Activated CD4-positive, alpha-beta T cell treated with anti-CD3 and anti-CD28 coated beads, Interleukin-2, amount 50 U/mL, for 4 hours (primary cell): ENCODE results near the gene EVI5.
"Not testable (repeated sequence)": the region's sequence is repeated elsewhere in the genome, so short reads cannot be mapped to it uniquely, and the experiment has no call there.

Experiments
- DNase-seq, 2 experiments: peaks; one replicate each; pipeline ENCODE4 v3.0.0-alpha.2; 2020

EVI5 gene

GRCh38 chr1:92567211-92567868 is 217.6 kb downstream of the EVI5 start:
- no peak for DNase-seq

DNA sequence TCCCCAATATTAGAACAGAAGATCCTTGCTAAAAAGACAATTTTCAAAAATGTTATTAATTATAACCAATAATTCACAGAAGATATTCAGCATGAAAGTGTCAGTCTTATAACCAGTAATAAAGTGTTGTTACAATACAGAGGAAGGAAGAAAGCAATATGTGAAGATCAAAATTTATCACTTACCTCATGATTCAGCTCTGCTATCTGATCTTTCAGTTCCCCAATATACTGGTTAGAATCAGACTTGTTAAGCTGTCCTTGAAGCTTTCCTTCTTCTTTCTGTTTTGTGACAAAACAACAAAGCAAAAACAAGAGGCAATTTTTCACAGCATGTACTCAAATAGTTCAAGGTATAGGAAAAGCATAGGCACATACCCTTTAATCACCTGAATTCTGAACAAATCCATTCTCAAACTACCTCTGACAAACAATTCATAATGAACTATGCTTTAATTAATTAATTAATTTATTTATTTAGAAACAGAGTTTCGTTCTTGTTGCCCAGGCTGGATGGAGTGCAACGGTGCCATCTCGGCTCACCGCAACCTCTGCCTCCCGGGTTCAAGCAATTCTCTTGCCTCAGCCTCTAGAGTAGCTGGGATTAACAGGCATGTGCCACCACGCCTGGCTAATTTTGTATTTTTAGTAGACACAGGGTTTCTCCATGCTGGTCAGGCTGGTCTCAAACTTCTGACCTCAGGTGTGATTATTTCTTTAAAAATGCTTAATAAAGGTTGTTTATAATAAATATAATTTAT is 221.3 kb downstream of the EVI5 start:
- DNase-seq, result no peak

DNA sequence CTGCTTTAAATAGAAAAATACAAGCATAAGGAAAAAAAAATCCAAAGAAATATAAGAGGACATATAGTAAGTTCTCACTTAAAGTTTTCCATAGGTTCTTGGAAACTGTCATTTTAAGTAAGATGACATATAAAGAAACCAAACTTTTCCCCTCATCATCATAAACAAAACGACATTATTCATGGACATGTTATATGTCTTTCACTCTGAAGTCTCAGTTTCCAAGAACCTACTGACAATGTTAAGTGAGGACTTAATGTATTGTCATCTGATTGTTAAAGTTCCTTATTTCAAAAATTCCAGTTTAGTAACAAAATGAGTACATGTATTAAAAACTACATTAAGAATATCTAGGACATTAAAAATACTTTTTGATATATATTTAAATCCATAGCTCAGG is 228.6 kb downstream of the EVI5 start:
- no peak for DNase-seq

GRCh38 chr1:92554216-92554615 is 230.7 kb downstream of the EVI5 start:
- no peak for DNase-seq

DNA sequence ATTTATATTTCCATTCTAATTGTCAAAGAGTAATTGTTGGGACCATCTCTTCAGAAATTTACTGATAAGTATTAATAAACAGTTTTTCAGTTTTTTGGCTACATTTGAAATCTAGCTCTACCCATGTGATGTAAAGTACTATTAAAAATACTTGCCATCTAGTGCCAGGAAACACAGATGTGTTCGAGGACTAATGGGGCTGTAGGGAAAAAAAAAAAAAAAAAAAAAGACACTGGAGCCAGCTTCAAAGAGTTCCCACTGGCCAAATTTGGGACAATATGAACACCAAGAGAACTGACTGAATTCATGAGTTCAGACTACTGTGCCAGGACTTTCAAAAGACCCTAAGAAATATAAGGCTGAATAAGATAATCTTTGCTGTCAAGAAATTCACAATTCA is 233.0 kb downstream of the EVI5 start:
- no peak for DNase-seq

DNA sequence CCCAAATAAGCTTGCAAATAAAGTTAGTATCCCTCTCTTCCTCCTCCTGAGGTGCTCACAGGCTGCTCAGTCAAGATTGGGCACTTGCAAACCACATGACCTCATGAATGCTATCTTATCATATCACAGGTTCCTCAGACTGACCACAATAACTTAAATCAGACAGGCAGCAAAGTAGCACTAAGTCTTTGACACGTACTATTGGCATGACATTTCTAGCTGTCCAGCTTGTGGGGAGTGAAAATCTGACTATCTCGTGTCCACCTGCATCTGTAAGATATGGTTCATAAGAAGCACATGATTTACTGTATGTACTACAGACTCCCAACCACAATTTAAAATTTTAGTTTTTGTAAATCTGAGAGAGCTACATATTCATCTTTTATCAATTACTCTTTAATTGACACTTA is 240.1 kb downstream of the EVI5 start:
- DNase-seq, result no peak

DNA sequence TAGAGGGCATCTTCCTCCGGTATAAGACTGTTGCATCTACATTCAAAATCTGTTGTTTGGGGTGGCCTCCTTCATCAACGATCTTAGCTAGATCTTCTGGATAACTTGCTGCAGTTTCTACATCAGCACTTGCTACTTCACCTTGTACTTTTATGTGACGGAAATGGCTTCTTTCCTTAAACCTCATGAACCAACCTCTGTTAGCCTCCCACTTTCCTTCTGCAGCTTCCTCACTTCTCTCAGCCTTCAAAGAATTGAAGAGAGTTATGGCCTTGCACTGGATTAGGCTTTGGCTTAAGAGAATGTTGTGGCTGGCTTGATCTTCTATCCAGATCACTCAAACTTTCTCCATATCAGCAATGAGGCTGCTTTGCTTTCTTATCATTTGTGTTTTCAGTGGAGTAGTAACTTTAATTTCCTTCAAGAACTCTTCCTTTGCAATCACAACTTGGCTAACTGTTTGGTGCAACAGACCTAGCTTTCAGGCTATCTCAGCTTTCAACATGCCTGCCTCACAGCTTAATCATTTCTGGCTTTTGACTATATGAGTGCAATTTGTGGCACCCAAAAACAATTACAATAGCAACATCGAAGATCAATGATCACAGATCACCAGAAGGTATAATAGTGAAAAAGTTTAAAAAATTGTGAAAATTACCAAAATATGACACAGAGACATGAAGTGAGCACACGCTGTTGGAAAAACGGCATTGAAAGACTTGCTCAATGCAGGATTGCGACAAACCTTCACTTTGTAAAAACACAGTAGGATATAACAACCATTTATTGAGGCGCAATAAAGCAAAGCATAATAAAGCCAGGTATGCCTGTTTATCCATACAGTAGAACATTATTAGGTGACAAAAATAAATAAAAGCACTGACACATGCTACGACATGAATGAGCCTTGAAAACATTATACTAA is 241.5 kb downstream of the EVI5 start:
- no peak for DNase-seq

GRCh38 chr1:92538413-92539061 is 246.4 kb downstream of the EVI5 start:
- DNase-seq, result no peak

DNA sequence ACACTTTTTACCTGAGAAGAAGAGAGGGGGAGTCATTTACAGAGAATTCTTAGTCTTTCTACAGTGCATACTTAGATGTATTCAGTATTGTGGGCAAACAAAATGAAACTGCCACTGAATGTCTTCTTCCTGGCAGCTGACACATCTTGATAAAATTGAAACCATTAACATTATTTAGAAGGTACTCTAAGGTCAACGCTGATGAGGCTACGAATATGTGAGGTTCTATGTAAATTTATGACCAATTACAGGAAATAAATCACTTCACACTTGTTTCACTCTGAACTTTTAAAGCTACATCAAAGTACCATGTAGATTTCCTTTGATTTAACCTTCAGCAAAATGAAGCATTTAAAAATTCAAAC is 246.9 kb downstream of the EVI5 start:
- DNase-seq, result no peak

GRCh38 chr1:92536980-92537884 is 247.7 kb downstream of the EVI5 start:
- DNase-seq, result no peak

DNA sequence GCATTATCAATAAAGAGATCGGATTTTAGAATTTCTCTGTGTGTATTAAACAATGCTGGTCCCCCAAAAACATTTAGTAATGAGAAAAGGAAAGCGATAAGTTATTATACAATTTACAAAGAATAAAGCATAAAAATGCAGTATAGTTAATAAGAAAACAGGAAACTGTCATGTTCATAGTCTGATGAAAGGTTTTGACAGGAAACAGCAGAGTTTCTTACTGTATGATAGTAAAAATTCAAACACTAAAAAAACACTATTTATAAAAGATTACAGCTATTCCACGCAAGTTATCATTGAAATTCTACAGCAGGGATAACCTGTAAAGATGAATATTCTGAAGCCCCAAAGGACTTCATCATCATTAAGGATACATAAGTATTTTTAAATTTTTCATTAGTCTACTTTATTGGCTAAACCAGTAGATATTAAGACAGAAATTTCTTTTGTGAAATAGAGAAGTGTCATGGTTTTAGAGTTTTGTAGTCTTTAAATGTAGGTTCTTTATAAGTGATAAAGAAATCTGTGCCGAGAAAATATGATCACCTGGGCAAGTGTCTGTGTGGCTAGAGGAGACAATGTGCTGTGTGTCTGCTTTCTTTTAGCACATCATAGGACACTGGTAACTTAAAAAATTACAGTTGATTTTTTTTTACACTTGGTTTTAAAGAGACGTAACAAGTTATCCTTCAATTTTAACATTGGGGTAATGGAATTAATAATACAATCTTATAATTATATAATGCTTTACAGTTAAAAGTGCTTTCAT is 248.5 kb downstream of the EVI5 start:
- DNase-seq, result no peak

DNA sequence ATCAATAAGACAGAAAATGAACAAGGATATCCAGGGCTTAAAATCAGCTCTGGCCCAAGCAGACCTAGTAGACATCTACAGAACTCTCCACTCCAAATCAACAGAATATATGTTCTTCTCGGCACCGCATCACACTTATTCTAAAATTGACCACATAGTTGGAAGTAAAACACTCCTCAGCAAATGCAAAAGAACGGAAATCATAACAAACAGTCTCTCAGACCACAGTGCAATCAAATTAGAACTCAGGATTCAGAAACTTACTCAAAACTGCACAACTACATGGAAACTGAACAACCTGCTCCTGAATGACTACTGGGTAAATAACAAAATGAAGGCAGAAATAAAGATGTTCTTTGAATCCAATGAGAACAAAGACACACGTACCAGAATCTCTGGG is 252.5 kb downstream of the EVI5 start:
- not testable (repeated sequence) for DNase-seq

DNA sequence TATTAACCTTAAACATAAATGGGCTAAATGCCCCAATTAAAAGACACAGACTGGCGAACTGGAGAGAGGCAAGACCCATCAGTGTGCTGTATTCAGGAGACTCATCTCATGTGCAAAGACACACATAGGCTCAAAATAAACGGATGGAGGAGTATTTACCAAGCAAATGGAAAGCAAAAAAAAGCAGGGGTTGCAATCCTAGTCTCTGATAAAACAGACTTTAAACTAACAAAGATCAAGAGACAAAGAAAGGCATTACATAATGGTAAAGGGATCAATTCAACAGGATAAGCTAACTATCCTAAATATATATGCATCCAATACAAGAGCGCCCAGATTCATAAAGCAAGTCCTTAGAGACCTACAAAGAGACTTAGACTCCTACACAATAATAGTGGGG is 253.0 kb downstream of the EVI5 start:
- not testable (repeated sequence) for DNase-seq

DNA sequence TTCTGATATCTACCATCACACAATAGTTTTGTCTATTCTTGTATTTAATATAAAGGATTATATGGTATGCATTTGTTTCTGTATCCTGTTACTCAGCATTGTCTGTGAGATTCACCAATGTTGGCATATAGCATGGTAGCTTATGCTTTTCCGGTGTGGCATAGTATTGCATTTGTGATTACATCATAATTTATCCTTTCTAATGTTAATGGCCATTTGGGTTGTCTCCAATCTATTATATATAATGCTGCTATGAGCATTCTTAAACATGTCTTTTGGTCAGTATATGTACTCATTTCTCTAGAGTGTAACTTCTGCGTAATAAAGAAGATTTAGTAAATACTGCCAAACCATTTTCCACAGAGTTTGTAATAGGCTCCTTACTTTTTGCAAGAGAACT is 257.2 kb downstream of the EVI5 start:
- DNase-seq, result no peak

DNA sequence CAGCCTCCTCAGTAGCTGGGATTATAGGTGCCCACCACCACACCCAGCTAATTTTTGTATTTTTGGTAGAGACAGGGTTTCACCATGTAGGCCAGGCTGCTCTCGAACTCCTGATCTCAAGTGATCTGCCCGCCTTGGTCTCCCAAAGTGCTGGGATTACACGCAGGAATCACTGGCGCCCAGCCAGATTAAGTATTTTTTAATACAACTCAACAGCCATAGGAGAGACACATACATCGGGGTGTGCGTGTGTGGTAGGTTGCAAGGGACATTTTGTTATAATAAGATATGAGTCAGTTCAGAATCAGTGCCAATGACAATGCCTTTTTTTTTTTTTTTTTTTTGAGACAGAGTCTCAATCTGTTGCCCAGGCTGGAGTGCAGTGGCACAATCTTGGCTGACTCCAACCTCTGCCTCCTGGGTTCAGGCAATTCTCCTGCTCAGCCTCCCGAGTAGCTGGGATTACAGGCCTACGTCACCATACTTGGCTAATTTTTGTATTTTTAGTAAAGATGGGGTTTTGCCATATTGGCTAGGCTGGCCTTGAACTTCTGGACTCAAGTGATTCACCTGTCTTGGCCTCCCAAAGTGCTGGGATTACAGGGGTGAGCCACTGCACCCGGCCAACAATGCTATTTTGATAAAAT is 259.8 kb downstream of the EVI5 start:
- DNase-seq, result not testable (repeated sequence)

- no peak for DNase-seq
These were observed 265.9 kb downstream of the EVI5 start for GRCh38 chr1:92519043-92519442.

DNA sequence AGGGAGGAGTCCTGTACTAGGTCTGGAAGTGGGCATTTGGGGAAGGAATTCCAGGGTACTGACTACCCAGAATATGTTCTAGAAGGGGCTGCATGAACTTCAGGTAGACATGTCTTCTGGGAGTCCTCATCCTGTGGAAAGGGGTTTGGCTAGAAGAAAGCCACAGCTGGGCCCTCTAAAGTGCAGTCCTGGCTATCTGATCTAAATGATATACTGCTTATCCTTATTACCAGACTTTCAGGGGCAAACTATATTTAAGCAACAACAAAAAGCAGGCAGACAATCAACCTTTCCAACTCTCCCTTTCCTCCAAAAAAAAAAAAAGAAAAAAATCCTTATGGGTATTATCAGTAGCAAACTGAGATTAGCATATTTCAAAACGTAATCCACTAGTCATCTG is 268.3 kb downstream of the EVI5 start:
- no peak for DNase-seq

DNA sequence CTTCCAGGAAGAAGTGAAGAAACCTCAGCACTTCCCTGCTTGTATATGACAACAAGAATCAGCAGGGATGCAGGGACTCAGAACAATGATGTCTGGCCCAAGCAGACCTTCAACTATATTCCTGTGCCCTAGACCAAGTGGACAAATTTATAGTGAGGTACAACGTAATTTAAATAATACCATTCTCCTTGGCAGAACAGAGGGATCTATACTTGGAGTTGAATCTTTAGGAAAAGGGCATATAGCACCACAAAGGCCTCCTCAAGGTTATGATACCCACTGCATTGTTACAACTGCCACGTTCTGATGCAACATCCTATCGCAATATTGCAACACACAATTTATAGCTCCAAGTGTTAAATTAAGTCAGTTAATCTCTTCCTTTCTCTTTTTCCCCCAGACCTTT is 269.1 kb downstream of the EVI5 start:
- no peak for DNase-seq

GRCh38 chr1:92511541-92511940 is 273.4 kb downstream of the EVI5 start:
- no peak for DNase-seq

DNA sequence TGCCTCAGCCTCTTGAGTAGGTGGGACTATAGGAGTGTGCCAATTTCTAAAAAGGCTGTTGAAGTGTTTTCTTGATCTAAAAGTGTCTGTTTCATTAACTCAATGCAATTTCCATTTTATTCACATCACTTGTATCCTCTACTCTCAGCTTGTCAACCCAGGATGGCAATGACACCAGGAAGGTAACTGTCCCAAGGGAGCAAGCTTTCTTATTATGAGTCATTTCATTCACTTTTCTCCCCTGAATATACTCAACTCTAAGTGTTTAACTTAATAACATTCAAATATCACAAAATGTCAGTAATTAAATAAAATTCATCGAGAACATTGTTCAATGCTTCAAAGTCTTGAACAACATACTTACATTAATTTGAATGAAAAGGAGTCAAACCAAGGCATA is 275.3 kb downstream of the EVI5 start:
- DNase-seq, result no peak
